Omental fat pad (tissue), 4 donors: ENCODE measurements around the gene AOPEP. TPM values are rescaled to one million over a fixed set of nuclear protein-coding genes. Genes with fewer than 3 reads are reported as not detected.

Experiments
- ATAC-seq: fragments of 150-250 bp; one replicate; pipeline ENCODE4 v1.9.1; 2016; ENCODE audit warnings: mild to moderate bottlenecking, moderate library complexity; ENCODE audit not compliant: low FRiP score
- DNase-seq: peaks from one replicate; pipeline ENCODE4 v3.0.0-alpha.2; 2019; ENCODE audit warnings: low spot score
- CTCF ChIP-seq, 3 donors: fragments of 450-650 bp; IDR thresholded peaks; one replicate each; pipeline ENCODE4 v1.5.1; 2016 to 2017; ENCODE audit warnings: antibody characterized with exemption in 3 of 3, mild to moderate bottlenecking in 3 of 3, moderate library complexity in 2 of 3
- total RNA-seq, 4 donors: library from RNA; depleted of rRNA; stranded (reverse); fragments of >200 nt; gene quantifications; one replicate each; pipeline ENCODE4 v1.1.0, GENCODE V29; 2016

AOPEP gene
- total RNA-seq, 4 donors from 2014 or later: 45.9 to 102 (median 55.1) TPM

GRCh38 chr9:95005278-95006143, 279.0 kb downstream of the AOPEP start:
- TF ChIP-seq CTCF (IDR thresholded peaks at IDR 0.05): no peak
- ATAC-seq: no peak
- DNase-seq: no peak

- peak; percentile 36 for ATAC-seq
Measured at GRCh38 chr9:95007226-95007869, 280.8 kb downstream of the AOPEP start.

GRCh38 chr9:95008151-95008771, 281.8 kb downstream of the AOPEP start:
- peak; percentile 26 for ATAC-seq
- no peak for TF ChIP-seq CTCF (IDR thresholded peaks at IDR 0.05)
- DNase-seq: no peak

More at GRCh38 chr9:95007226-95007869, 280.8 kb downstream of the AOPEP start:
- TF ChIP-seq CTCF (IDR thresholded peaks at IDR 0.05): no peak
- no peak for DNase-seq

GRCh38 chr9:95009459-95009858, 283.0 kb downstream of the AOPEP start:
- DNase-seq: no peak
- no peak for ATAC-seq
- no peak for TF ChIP-seq CTCF (IDR thresholded peaks at IDR 0.05)

GRCh38 chr9:95010431-95010838, 283.9 kb downstream of the AOPEP start:
- ATAC-seq (no peak), DNase-seq (no peak)
- TF ChIP-seq CTCF (IDR thresholded peaks at IDR 0.05): no peak

GRCh38 chr9:95012035-95012708, 285.7 kb downstream of the AOPEP start:
- ATAC-seq (no peak), DNase-seq (no peak)
- TF ChIP-seq CTCF (IDR thresholded peaks at IDR 0.05): no peak
